CD14-positive monocyte (primary cell): ENCODE results near the gene PRKCA. TPM values are rescaled to one million over a fixed set of nuclear protein-coding genes. Genes with fewer than 3 reads are reported as not detected.

Experiments
- DNase-seq, 3 donors: peaks; one replicate each; pipeline ENCODE4 v3.0.0-alpha.2; 2011 to 2022
- H2AFZ ChIP-seq: 2 replicates; pipeline ENCODE4 v1.6.0; 2012; ENCODE audit warnings: mild to moderate bottlenecking, low read depth, low read length, inconsistent platforms; ENCODE audit not compliant: insufficient read depth, poor library complexity, severe bottlenecking
- H3K27ac ChIP-seq, 2 donors: 1 replicate in 1 of 2; 2 replicates in 1 of 2; pipeline ENCODE4 v1.5.1; 2012 to 2013; ENCODE audit warnings: low read length in 2 of 2, control low read depth in 1 of 2, inconsistent platforms in 1 of 2, low read depth in 1 of 2, mild to moderate bottlenecking in 1 of 2
- H3K27me3 ChIP-seq, 2 donors: one replicate each; pipeline versions ENCODE4 v1.6.0 to v1.6.1; 2011 to 2013; ENCODE audit warnings: low read length in 2 of 2; ENCODE audit not compliant: control insufficient read depth in 2 of 2, insufficient read depth in 2 of 2
- H3K36me3 ChIP-seq, 2 donors: replicated peaks in 1 of 2; 1 replicate in 1 of 2; 2 replicates in 1 of 2; pipeline versions ENCODE4 v1.5.1 to v1.6.1; 2012 to 2013; ENCODE audit warnings: low read length in 2 of 2, control low read depth in 1 of 2, inconsistent platforms in 1 of 2, mild to moderate bottlenecking in 1 of 2; ENCODE audit not compliant: insufficient read depth in 2 of 2, control insufficient read depth in 1 of 2
- H3K4me1 ChIP-seq, 2 donors: 1 replicate in 1 of 2; 2 replicates in 1 of 2; pipeline versions ENCODE4 v1.5.1 to v1.6.1; 2012 to 2013; ENCODE audit warnings: low read length in 2 of 2, control low read depth in 1 of 2, inconsistent platforms in 1 of 2, mild to moderate bottlenecking in 1 of 2, moderate library complexity in 1 of 2; ENCODE audit not compliant: insufficient read depth in 2 of 2, control insufficient read depth in 1 of 2
- H3K4me2 ChIP-seq: replicated peaks from 2 replicates; pipeline ENCODE3; 2012; ENCODE audit warnings: low read length, moderate library complexity, mild to moderate bottlenecking; ENCODE audit not compliant: poor library complexity, severe bottlenecking; ENCODE audit errors: extremely low read depth
- H3K4me3 ChIP-seq, 3 experiments: fragments of 200-600 bp in 1 of 3; sonication (generic) in 1 of 3; replicated peaks in 1 of 3; 1 replicate in 2 of 3; 2 replicates in 1 of 3; pipeline ENCODE4 v1.5.1; 2011 to 2013; ENCODE audit warnings: low read length in 3 of 3, mild to moderate bottlenecking in 3 of 3, control low read depth in 2 of 3, low read depth in 2 of 3, inconsistent platforms in 1 of 3, moderate library complexity in 1 of 3
- H3K79me2 ChIP-seq: 2 replicates; pipeline ENCODE4 v1.6.0; 2012; ENCODE audit warnings: mild to moderate bottlenecking, control low read depth, inconsistent platforms, low read length, moderate library complexity; ENCODE audit not compliant: insufficient read depth
- H3K9ac ChIP-seq: 2 replicates; pipeline ENCODE4 v1.6.0; 2017; ENCODE audit warnings: low read length, mild to moderate bottlenecking; ENCODE audit not compliant: insufficient read depth, poor library complexity, severe bottlenecking
- H3K9me3 ChIP-seq, 2 donors: replicated peaks in 1 of 2; 1 replicate in 1 of 2; 2 replicates in 1 of 2; pipeline versions ENCODE4 v1.5.1 to v1.6.1; 2012 to 2013; ENCODE audit warnings: low read length in 2 of 2, control low read depth in 1 of 2; ENCODE audit not compliant: control insufficient read depth in 1 of 2, insufficient read depth in 1 of 2
- H4K20me1 ChIP-seq: 2 replicates; pipeline ENCODE4 v1.6.0; 2012; ENCODE audit warnings: mild to moderate bottlenecking, low read length, control low read depth, moderate library complexity; ENCODE audit not compliant: insufficient read depth
- H3K27ac Mint-ChIP-seq, 7 donors: one replicate each; pipeline ENCODE4 v1.8.0; 2020; ENCODE audit warnings: mild to moderate bottlenecking in 7 of 7, mixed read lengths in 7 of 7, moderate library complexity in 6 of 7, inconsistent platforms in 2 of 7
- H3K27me3 Mint-ChIP-seq, 3 donors: one replicate each; pipeline ENCODE4 v1.8.0; 2021 to 2022; ENCODE audit warnings: low read depth in 3 of 3, mild to moderate bottlenecking in 3 of 3, mixed read lengths in 3 of 3, moderate library complexity in 3 of 3, inconsistent platforms in 1 of 3
- H3K36me3 Mint-ChIP-seq, 2 donors: one replicate each; pipeline ENCODE4 v1.8.0; 2020; ENCODE audit warnings: mixed read lengths in 2 of 2, inconsistent platforms in 1 of 2, mild to moderate bottlenecking in 1 of 2
- H3K4me1 Mint-ChIP-seq: one replicate; pipeline ENCODE4 v1.8.0; 2020; ENCODE audit warnings: mild to moderate bottlenecking, mixed read lengths
- H3K4me3 Mint-ChIP-seq, 2 donors: one replicate each; pipeline ENCODE4 v1.8.0; 2020; ENCODE audit warnings: mild to moderate bottlenecking in 2 of 2, mixed read lengths in 2 of 2, moderate library complexity in 1 of 2
- H3K9me3 Mint-ChIP-seq, 7 donors: one replicate each; pipeline ENCODE4 v1.8.0; 2020 to 2022; ENCODE audit warnings: mixed read lengths in 7 of 7, mild to moderate bottlenecking in 6 of 7, moderate library complexity in 6 of 7, inconsistent platforms in 2 of 7
- WGBS: methylation state at CpG from one replicate; pipeline ENCODE4 v1.1.5; 2013; ENCODE audit warnings: missing lambda C conversion rate; ENCODE audit not compliant: insufficient coverage; 5-methylcytosine and 5-hydroxymethylcytosine counted together
- intact Hi-C, 2 donors: fragments of 100-400 bp; cut with micrococcal nuclease; formaldehyde crosslinking; loops; one replicate each; pipeline versions ENCODE4 v1.15.0 to v1.15.1; 2023
- polyA plus RNA-seq, 3 donors: library from polyadenylated mRNA; depleted of rRNA in 1 of 3; unstranded in 2 of 3; stranded (reverse) in 1 of 3; fragments of 300-500 nt in 2 of 3; fragments of >200 nt in 1 of 3; fragmentation: Illumina TruSeq in 2 of 3; gene quantifications; 1 replicate in 2 of 3; 2 replicates in 1 of 3; pipeline ENCODE4 v1.2.3, GENCODE V29; 2012 to 2021
- TF ChIP-seq, protein P1 (sequence below): fragments of 200-600 bp; IDR thresholded peaks from one replicate; pipeline ENCODE4 v1.8.0; 2022; ENCODE audit warnings: antibody characterized with exemption, mild to moderate bottlenecking

The PRKCA gene
- polyA plus RNA-seq, 3 donors = 0.22 to 7.1 (median 0.30) TPM

DNA sequence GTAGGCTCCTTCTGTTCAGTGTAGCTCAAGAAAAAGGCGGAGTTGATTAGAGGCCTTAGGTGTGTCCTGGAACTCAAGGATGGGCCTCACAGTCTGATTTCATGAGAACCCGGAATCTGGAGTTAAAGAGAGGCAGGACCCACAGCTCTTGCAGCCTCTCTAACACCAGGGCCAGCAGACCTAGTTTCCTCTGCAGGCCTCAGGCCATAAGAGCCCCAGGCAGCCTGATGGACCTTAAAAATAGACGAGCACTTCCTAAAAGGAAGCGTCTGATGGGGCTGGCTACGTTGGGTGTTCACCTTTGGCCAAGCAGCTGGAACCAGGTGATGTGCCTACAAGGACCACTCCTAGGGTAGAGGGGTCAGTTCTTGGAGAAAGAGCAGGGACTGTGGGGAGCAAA, 540.1 kb downstream of the PRKCA start:
- Histone ChIP-seq H3K27me3 (no peaks in the 10 kb centered on the region), H3K9me3 (peaks cover 0 to 3% of the 10 kb centered on the region in 2 donors), H3K4me3 (no peak overlapping the region), H3K9ac (no peak overlapping the region), H3K4me1 (no peaks in the 10 kb centered on the region), H2AFZ (no peak overlapping the region), H3K36me3 (no peaks in the 10 kb centered on the region), H3K79me2 (no peaks in the 10 kb centered on the region), H4K20me1 (no peaks in the 10 kb centered on the region), H3K27ac (no peak overlapping the region), H3K4me2 (no peak overlapping the region)
- Mint-ChIP-seq H3K27me3 (peaks cover 0 to 20% (median 13%) of the 10 kb centered on the region in 3 donors), H3K27ac (peak overlapping the region in 1 of 7 donors; percentile 30), H3K9me3 (peaks cover 0 to 10% (median 3%) of the 10 kb centered on the region in 7 donors), H3K4me3 (no peak overlapping the region), H3K4me1 (no peaks in the 10 kb centered on the region), H3K36me3 (no peaks in the 10 kb centered on the region)
- intact Hi-C loops = no loop called here
- TF ChIP-seq, protein P1, sequence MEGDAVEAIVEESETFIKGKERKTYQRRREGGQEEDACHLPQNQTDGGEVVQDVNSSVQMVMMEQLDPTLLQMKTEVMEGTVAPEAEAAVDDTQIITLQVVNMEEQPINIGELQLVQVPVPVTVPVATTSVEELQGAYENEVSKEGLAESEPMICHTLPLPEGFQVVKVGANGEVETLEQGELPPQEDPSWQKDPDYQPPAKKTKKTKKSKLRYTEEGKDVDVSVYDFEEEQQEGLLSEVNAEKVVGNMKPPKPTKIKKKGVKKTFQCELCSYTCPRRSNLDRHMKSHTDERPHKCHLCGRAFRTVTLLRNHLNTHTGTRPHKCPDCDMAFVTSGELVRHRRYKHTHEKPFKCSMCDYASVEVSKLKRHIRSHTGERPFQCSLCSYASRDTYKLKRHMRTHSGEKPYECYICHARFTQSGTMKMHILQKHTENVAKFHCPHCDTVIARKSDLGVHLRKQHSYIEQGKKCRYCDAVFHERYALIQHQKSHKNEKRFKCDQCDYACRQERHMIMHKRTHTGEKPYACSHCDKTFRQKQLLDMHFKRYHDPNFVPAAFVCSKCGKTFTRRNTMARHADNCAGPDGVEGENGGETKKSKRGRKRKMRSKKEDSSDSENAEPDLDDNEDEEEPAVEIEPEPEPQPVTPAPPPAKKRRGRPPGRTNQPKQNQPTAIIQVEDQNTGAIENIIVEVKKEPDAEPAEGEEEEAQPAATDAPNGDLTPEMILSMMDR = no peak
- DNase-seq = no peak
- WGBS = 62% methylated on average over 5 of the region's 5 CpGs

DNA sequence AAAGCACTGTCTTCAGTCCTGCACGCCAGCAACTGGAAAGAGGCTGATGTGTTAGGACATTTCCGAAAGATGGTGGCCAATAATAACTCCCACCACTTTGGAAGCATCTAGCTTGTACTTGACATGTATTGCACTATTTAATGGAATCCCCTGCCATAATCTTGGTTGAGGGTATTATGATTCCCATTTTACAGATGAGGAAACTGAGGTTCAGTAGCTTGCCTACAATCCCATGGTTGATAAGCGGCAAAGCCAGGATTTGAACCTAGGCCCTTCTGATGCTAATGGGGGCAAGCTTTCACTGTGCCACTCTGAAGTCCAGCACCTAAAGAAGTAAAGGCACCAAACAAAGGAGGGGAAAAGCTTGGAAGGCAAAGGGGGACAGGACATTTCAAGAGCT, 540.5 kb downstream of the PRKCA start:
- Histone ChIP-seq H3K9me3 (peaks cover 0 to 6% of the 10 kb centered on the region in 2 donors), H3K27ac (no peak overlapping the region), H3K36me3 (no peaks in the 10 kb centered on the region), H3K4me3 (no peak overlapping the region), H3K9ac (no peak overlapping the region), H3K4me1 (no peaks in the 10 kb centered on the region), H3K27me3 (no peaks in the 10 kb centered on the region), H4K20me1 (no peaks in the 10 kb centered on the region), H3K4me2 (no peak overlapping the region), H2AFZ (no peak overlapping the region), H3K79me2 (no peaks in the 10 kb centered on the region)
- Mint-ChIP-seq H3K27me3 (peaks cover 0 to 20% (median 13%) of the 10 kb centered on the region in 3 donors), H3K9me3 (peaks cover 0 to 12% (median 6%) of the 10 kb centered on the region in 7 donors), H3K4me3 (no peak overlapping the region), H3K27ac (no peak overlapping the region), H3K36me3 (no peaks in the 10 kb centered on the region), H3K4me1 (no peaks in the 10 kb centered on the region)
- intact Hi-C loops = no loop called here
- WGBS = 86% methylated on average over 1 of the region's 3 CpGs
- no peak for DNase-seq
- TF ChIP-seq, protein P1 = no peak
